GM19395 (cell line): ENCODE measurements around the gene GPR32.
"Not testable (repeated sequence)": the region's sequence is repeated elsewhere in the genome, so short reads cannot be mapped to it uniquely, and the experiment has no call there.

Source experiments
- ATAC-seq: cut with Tn5 transposase; IDR thresholded peaks from one replicate; pipeline ENCODE4 v1.9.1; 2021; ENCODE audit warnings: mild to moderate bottlenecking, moderate library complexity; ENCODE audit not compliant: unreplicated experiment

The GPR32 gene

DNA sequence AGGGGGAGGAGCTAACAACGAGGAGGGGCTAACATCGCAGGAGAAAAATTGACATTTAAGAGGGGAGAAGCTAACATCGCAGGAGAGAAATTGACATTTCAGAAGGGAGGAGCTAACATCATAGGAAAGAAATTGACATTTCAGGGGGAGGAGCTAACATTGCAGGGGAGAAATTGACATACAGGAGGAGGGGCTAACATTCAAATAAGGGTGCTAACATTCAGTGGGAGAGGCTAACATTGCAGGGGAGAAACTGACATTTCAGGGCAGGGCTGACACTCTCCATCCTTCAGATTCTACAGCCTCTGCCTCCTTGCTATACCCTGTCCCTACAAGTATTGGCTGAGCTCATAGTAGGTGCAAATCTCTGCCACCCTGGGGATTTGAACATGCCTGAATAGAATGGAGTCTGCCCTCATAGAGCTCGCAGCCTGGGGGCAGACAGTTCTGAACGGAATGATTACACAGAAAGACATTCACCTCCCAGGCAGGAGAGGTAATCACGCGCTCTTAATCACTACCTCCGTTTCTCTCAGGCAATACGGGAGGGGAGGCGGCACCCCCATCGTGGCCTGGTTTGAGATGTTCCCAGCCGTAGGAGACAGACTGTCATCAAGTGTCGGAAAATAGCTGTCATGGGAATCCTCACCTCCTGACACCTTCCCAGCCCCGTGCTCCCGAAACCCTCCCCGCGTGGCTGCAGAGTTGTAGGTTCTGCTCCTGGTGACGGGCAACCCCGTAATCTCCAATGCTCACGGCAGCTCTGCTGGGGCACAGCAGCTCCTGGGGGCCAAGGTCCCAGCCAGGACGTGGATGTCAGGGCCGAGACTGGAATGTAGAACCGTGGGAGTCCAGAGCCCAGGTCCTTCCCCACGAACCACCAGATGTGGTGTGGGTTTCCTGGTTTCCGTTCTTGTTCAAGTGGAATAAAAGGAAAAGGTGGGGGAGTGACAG, 9.5 kb downstream of the GPR32 start:
- ATAC-seq: no peak

DNA sequence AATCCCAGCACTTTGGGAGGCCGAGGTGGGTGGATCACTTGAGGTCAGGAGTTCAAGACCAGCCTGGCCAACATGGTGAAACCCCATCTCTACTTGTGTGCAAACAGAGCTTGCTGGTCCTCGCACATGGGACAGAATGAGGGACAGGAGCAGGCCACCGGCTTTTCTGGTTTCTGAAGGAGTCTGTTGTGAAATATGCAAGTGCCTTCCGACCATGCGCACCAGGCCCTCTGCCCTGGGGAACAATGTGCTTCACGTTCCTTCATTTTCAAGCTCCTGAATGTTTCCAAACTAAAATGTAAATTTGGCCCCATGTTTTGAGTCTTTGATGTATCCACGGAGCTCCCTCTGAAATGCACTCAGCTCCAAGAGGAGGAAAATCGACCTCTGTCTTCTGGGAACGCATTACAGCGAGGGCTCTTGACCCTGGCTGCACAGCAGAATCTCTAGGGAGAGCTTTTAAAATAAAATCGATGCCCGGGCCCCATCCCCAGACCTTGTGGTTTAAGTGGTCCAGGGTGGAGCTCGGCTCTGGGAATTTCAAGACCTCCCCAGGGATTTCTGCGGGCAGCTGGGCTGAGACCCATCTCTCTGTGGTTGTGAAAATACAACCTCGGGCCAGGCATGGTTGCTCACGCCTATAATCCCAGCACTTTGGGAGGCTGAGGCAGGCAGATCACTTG, 10.6 kb downstream of the GPR32 start:
- no peak for ATAC-seq

DNA sequence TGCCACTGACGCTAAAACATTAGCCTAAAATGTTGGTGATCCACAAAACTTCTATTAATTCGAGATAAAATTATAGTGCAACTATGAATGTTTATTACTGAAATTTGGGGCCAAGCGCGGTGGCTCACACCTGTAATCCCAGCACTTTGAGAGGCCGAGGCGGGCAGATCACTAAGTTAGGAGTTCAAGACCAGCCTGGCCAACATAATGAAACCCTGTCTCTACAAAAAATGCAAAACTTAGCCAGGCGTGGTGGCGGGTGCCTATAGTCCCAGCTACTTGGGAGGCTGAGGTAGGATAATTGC, 13.5 kb downstream of the GPR32 start:
- ATAC-seq: not testable (repeated sequence)

DNA sequence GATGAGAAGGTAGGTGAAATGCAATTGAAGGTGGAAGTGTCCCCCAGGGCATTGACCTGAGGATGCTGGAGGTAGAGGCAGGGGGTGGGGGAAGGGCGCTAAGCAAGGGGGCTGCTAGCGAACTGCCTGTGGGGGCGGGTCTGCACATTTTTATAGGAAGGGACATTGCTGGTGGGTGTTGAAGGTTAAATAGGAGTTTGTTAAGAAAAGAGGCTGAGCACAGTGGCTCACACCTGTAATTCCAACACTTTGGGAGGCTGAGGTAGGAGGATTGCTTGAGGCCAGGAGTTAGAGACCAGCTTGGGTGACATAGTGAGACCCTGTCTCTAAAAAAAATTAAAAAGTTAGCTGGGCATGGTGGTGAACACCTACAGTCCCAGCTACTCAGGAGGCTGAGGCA, 14.4 kb downstream of the GPR32 start:
- ATAC-seq: no peak

DNA sequence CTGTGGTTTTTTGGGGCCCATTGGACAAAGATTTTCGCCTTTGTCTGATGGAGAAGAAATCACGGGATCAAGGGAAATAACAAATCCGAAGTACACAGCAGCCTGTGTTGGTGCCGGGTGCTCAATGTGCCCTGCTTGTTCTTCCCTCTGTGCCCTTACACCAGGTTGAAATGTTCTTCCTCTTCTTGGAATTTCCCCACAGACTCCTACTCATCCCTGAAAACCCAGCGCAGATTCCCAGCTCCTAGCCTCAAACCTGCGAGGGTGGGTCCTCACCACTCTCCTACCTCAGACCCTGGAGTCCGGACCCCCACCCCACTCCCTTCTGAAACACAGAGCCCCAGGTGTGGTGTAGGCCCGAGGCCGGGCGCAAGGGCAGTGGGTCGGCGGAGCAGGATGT, 15.1 kb downstream of the GPR32 start:
- ATAC-seq: no peak

DNA sequence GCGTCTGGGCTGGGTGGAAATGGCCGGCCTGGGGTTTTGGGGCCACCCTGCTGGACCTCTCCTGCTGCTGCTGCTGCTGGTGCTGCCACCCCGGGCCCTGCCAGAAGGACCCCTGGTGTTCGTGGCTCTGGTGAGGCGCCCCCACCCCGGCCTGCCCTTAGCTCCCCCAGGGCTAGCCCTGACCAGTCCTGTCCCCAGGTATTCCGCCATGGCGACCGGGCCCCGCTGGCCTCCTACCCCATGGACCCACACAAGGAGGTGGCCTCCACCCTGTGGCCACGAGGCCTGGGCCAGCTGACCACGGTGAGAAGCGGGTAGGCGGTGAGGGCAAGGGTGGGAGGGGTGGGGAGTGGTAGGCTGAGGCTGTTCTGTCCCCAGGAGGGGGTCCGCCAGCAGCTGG, 20.1 kb downstream of the GPR32 start, which contains the start of gene ACP4:
Gene ACP4, plus strand, starts transcription at position 20 of the 400 bp plus-strand sequence. Its CDS starts 0 bp downstream, at position 20.
- ATAC-seq: no peak

DNA sequence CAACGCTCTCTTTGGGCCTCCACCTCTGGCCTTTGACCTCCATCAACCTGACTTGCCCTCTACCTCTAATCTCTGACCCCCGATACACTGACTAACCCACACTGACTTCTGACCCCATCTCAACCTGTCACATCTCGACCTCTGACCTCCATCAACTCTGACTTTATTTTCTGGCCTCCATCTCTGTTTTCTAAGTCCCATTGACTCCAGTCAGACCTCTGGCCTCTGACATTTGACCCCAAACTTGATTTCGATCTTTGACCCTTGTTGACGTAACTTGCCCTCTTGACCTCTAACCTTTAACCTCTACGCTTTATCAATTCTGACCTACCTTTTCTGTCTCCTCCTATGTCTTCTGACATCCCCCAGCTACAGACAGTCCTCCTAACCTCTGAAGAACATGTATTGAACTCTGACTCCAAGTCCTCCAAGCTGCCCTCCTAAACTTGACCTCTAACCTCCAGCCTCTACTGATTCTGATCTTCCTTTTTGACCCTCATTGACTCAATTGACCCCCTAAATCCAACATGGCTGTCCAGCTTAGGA, 20.7 kb downstream of the GPR32 start:
- ATAC-seq: no peak

DNA sequence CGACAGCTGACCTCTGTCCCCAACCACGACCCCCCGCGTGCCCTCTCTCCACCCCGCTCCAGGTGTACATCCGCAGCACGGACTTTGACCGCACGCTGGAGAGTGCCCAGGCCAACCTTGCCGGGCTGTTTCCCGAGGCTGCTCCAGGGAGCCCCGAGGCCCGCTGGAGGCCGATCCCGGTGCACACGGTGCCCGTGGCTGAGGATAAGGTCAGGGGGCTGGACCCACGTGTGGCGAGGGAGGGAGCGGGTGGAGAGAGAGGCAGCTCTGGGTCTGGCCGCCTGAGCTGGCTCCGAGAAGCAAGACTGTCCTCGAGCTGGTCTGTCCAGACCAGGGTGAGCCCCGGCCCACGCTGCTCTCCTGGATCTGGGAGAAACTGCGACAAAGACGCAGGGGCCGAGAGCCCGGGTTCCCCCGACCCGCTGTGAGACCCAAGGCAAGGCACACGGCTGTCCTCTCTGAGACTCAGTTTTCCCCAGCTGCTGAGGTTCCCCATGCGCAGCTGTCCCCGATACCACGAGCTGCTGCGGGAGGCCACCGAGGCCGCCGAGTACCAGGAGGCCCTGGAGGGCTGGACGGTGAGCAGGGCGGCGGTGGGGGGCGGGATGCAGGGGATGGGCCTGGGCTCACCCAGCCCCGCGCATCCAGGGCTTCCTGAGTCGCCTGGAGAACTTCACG, 21.5 kb downstream of the GPR32 start:
- no peak for ATAC-seq

DNA sequence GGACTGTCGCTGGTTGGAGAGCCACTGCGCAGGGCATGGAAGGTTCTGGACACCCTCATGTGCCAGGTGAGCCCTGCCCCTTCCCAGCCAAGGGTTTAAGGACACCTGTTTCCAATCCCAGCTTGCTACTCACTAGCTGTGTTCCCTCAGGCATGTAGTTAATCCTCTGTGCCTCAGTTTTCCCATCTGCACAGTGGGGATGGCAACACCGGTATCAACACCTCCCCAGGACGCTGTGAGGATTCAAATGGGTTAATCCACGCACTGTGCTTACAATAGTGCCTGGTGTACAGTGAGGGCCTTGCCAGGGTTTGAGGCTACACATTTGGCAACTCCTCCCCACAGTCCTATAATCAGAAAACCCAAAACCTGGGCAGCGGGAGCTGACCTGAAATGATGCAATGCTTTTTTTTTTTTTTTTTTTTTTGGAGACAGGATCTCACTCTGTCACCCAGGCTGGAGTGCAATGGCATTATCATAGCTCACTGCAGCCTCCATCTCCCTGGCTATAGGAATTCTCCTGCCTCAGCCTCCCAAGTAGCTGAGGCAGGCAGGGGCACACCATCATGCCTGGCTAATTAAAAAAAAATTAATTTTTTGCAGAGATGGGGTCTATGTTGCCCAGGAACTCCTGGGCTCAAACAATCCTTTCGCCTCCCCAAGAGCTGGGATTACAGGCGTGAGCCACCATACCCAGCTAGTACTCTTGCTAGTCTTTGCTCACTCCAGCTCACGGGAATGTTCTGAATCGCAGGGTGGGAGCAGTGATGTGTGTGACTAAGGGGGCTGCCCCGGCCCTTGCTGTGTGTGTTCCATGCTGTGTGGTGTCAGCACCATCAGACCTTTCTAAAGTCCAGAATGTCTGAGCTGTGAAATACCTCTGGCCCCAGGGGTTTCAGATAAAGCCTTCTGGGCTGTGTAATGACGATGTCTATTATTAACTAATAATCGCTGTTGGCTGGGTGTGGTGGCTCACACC, 22.3 kb downstream of the GPR32 start:
- ATAC-seq: no peak

DNA sequence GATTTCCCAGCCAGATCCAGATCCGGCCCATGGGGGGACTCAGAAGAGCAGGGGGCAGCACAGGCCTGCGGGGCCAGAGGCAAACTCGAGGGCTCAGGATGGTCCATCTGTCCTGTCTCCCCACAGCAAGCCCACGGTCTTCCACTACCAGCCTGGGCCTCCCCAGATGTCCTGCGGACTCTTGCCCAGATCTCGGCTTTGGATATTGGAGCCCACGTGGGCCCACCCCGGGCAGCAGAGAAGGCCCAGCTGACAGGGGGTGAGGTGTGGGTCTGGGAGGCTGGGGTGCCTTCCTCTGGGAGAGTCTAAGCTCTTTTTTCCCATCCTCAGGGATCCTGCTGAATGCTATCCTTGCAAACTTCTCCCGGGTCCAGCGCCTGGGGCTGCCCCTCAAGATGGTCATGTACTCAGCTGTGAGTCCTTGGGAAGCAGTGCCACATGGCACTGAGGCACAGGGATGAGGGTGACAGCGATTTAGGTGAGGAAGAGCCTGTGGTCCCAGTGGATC, 23.3 kb downstream of the GPR32 start:
- no peak for ATAC-seq

DNA sequence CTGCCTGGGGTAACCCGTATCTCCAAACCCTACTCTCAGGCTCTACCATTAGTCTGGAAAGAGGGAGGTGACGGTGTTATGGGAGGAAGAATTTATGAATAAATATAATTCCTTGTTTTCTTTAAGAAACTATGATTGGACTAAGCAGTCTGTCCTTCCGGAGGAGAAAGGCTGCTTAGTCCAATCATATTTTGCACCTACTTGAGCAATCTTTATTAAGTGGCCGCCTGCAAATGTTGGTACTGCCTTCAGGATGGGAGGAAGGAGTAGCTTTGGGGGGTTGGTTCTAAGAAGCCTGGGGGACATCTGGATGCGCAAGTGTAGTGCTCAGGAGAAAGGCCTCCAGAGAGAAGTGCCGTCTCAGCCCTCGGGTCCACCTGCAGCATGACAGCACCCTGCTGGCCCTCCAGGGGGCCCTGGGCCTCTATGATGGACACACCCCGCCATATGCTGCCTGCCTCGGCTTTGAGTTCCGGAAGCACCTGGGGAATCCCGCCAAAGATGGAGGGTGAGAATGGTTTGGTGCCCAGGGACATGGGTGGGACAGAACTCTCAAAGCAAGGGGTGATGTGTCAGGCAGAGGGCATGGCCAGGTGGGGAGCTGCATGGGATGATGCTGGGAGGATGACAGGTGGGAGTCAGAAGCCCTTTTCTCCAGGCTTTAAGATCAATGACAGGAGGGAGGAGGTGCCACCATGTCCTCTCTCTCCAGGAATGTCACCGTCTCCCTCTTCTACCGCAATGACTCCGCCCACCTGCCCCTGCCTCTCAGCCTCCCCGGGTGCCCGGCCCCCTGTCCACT, 24.0 kb downstream of the GPR32 start:
- no peak for ATAC-seq

DNA sequence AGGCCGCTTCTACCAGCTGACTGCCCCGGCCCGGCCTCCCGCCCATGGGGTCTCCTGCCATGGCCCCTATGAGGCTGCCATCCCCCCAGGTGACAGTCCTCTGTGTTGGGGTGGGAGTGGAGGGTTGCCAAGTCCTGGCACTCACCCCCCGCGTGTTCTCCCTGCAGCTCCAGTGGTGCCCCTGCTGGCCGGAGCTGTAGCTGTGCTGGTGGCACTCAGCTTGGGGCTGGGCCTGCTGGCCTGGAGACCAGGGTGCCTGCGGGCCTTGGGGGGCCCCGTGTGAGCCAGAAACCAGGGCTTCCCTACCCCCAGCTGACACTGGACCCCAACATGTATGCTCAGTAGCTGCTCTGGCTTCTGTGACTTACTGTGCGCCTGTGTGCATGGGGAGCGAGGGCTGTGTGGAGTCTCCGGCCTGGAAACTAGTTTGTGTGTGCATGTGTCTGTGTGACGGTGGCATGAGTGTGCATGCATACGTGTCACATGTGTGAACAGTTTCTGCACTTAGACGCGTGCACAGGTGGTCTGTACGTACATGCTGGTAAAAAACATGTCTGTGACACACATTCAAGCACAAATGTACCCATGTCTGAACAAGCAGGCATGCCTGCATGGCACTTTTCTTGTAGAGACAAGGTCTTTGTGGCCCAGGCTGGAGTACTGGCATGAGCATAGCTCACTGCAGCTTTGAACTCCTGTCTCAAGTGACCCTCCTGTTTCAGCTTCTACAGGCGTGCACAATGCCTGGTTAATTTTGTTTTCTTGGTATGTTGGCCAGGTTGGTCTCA, 24.8 kb downstream of the GPR32 start:
- ATAC-seq: no peak

DNA sequence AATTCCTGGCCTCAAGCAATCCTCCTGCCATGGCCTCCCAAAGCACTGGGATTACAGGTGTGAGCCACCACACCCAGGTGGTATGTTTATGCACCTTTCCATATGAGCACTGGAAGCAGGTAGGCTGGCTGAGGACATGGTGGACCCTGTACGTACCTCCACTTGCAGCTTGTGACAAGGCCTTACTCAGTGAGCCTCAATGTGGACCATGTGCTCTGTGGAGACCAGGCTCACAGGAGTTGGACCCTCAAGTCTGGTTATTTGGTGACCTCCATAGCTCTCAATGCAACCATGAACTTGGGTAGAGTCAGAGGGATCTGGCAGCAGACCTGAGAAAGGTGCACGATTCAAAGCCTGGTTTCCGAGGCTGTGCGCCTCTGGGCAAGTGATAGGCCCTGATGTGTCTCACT, 25.4 kb downstream of the GPR32 start:
- ATAC-seq: no peak

DNA sequence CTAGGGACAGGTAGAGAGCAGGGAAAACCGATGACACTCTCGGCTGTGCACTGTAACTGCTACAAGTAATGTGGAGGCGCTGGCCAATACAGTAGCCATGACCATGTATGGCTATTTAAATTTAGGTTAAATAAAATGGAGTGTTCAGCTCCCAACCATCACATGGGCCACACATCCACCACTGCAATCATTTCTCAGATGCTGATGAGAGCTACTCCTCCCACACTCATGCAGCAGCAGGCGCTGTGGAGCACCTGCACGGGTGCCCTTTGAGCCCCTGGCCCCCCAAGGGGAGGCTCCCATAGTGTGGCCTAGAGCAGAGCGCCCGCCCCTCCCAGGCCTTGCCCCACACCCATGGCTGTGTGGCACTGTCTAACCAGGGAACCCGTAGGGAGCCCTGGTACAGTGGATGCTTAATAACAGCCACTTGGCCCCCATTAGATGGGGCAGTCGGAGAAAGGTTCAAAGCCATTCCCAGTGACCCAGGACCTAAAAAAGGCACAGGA, 25.9 kb downstream of the GPR32 start:
- ATAC-seq: no peak

DNA sequence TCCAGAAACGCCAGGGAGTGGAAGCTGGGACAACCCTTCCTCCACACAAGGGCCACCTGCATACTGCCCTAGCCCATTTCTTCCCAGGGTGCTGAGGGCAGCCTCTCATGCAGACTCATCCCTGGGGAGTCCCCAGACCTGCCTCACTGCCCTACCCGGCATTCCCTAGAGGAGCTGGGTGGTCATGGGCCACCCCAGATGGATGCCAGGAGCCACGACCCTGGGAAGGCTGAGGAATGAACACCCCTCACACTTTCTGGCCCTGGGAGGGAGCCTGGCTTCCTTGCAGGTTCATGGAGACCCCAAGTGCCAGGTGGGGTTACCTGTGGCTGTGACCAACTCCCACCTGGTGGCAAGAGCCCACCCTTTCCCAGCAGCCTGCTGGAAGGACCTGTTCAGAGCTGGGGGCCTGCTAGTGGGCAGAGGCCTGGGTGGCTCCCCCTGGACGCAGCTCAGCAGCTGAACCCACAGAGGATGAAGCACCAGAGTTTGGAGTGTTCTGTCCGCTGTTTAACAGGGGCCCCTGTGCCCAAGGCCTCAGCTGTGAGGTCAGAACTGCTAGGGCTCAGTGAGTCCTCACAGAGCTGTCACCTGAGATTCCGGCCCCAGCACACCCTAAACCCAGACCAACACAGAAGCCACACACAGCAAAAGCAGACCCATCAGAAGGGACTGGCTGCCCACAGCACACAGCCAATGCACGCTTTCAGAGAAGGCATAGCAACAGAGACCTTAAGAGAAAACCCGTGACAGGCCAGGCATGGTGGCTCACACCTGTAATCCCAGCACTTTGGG, 26.6 kb downstream of the GPR32 start:
- ATAC-seq: no peak

DNA sequence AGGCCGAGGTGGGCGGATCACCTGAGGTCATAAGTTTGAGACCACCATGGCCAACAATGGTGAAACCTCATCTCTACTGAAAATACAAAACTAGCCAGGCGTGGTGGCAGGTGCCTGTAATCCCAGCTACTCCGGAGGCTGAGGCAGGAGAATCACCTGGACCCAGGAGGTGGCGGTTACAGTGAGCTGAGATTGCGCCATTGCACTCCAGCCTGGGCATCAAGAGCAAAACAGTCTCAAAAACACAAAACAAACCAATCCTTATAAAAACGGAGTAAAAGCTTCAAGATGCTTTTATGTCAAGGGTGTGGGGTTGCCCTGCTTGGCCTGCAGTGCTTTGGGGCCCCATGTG, 27.1 kb downstream of the GPR32 start:
- ATAC-seq: no peak
